ENCODE data around the gene CSRP1. TPM values are rescaled to one million over a fixed set of nuclear protein-coding genes. Genes with fewer than 3 reads are reported as not detected.

The CSRP1 gene
- polyA plus RNA-seq, 1 donor from 2014 or later: 4.2 TPM

GRCh38 chr1:201514466-201514865 lies 7.5 kb upstream of the CSRP1 start:
- no peak overlapping the region for H3K4me3 ChIP-seq (ENCODE audit: low read length)
- H3F3A ChIP-seq (ENCODE audit: insufficient read depth, low read length, poor library complexity, severe bottlenecking): no peaks in the 10 kb centered on the region
- H3K9me2 ChIP-seq (ENCODE audit: insufficient read depth, low read length): no peaks in the 10 kb centered on the region
- H3K27ac ChIP-seq (ENCODE audit: low read length): no peak overlapping the region
- H3K27me3 ChIP-seq (ENCODE audit: insufficient read depth, low read depth, low read length): no peaks in the 10 kb centered on the region
- H3K79me2 ChIP-seq (replicated peaks; ENCODE audit: insufficient read depth, low read length): no peaks in the 10 kb centered on the region
- H3K9me3 ChIP-seq (ENCODE audit: low read length): no peaks in the 10 kb centered on the region
- TF ChIP-seq REST (IDR thresholded peaks at IDR 0.05; ENCODE audit: borderline replicate concordance): no peak
- no peaks in the 10 kb centered on the region for H3K36me3 ChIP-seq (ENCODE audit: insufficient read depth, low read length)
- no peak overlapping the region for H2AFZ ChIP-seq (ENCODE audit: low read depth, low read length)
- H3K4me2 ChIP-seq (ENCODE audit: low read length): no peak overlapping the region
- H4K20me1 ChIP-seq (ENCODE audit: insufficient read depth): no peaks in the 10 kb centered on the region
- H3K9ac ChIP-seq (ENCODE audit: low read length): no peak overlapping the region

DNA sequence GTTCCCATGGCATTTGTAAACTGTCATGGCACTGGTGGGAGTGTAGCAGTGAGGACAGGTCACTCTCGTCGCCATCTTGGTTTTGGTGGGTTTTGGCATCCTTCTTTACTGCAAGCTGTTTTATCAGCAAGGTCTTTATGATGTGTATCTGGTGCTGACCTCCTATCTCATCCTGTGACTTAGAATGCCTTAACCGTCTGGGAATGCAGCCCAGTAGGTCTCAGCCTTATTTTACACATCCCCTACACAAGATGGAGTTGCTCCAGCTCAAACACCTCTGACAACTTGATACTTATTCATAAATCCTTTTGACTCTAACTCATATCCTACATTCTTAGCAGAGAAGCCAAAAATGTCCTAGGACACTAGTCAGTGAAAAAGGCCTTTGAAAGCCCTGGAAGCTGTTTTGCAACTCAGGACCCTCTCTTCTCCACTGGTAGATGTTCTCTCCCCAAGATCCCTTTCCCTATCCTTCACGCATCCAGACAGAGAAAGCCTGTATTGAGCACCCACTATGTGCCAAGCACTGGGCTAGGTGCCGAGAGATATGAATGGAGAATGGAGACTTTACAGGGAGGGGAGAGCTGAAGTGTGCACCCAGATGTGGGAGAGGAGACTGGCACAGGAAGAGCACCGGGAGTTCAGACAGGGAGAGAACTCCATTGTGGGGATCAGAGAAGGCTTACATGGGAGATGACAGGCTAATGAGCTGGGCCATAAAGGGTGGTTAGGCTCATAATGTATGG lies 6.7 kb upstream of the CSRP1 start:
- TF ChIP-seq EZH2 (IDR thresholded peaks at IDR 0.05; ENCODE audit: borderline replicate concordance, insufficient read depth, low read length, poor library complexity, severe bottlenecking) (no peak), POLR2AphosphoS5 (IDR thresholded peaks at IDR 0.05) (no peak), REST (IDR thresholded peaks at IDR 0.05; ENCODE audit: borderline replicate concordance) (no peak), MXI1 (conservative IDR thresholded peaks at IDR 0.05; ENCODE audit: poor library complexity, severe bottlenecking) (no peak), RAD21 (conservative IDR thresholded peaks at IDR 0.05) (no peak), TAF1 (IDR thresholded peaks at IDR 0.05; ENCODE audit: low read depth) (no peak), SMC3 (conservative IDR thresholded peaks at IDR 0.05; ENCODE audit: poor library complexity) (no peak)
- TF ChIP-seq, protein P1, sequence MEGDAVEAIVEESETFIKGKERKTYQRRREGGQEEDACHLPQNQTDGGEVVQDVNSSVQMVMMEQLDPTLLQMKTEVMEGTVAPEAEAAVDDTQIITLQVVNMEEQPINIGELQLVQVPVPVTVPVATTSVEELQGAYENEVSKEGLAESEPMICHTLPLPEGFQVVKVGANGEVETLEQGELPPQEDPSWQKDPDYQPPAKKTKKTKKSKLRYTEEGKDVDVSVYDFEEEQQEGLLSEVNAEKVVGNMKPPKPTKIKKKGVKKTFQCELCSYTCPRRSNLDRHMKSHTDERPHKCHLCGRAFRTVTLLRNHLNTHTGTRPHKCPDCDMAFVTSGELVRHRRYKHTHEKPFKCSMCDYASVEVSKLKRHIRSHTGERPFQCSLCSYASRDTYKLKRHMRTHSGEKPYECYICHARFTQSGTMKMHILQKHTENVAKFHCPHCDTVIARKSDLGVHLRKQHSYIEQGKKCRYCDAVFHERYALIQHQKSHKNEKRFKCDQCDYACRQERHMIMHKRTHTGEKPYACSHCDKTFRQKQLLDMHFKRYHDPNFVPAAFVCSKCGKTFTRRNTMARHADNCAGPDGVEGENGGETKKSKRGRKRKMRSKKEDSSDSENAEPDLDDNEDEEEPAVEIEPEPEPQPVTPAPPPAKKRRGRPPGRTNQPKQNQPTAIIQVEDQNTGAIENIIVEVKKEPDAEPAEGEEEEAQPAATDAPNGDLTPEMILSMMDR (IDR thresholded peaks at IDR 0.05; ENCODE audit: poor library complexity, severe bottlenecking): no peak

More for the DNA sequence above, 6.7 kb upstream of the CSRP1 start:
- Histone ChIP-seq H3K27me3 (ENCODE audit: insufficient read depth, low read depth, low read length) (no peaks in the 10 kb centered on the region), H3K9me2 (ENCODE audit: insufficient read depth, low read length) (no peaks in the 10 kb centered on the region), H3K36me3 (ENCODE audit: insufficient read depth, low read length) (no peaks in the 10 kb centered on the region), H2AFZ (ENCODE audit: low read depth, low read length) (no peak overlapping the region), H3K4me3 (ENCODE audit: low read length) (no peak overlapping the region), H3K4me2 (ENCODE audit: low read length) (no peak overlapping the region), H3K79me2 (replicated peaks; ENCODE audit: insufficient read depth, low read length) (no peaks in the 10 kb centered on the region), H3K9me3 (ENCODE audit: low read length) (no peaks in the 10 kb centered on the region), H3F3A (ENCODE audit: insufficient read depth, low read length, poor library complexity, severe bottlenecking) (no peaks in the 10 kb centered on the region), H3K27ac (ENCODE audit: low read length) (no peak overlapping the region), H3K9ac (ENCODE audit: low read length) (no peak overlapping the region), H4K20me1 (ENCODE audit: insufficient read depth) (no peaks in the 10 kb centered on the region)
